Spleen (tissue), 11 donors: ENCODE measurements around the gene GNL1. TPM values are rescaled to one million over a fixed set of nuclear protein-coding genes. Genes with fewer than 3 reads are reported as not detected.

Experiments
- DNase-seq: peaks from one replicate; pipeline ENCODE4 v3.0.0-alpha.2; 2020
- H3K27ac ChIP-seq, 8 donors: fragments of 200-600 bp; sonication (generic) in 7 of 8; 1 replicate in 4 of 8; 2 replicates in 4 of 8; pipeline versions ENCODE4 v1.5.0 to v1.8.0; 2016 to 2021; ENCODE audit warnings: inconsistent platforms in 4 of 8, mild to moderate bottlenecking in 4 of 8, moderate library complexity in 1 of 8
- H3K27me3 ChIP-seq, 7 donors: fragments of 200-600 bp; sonication (generic) in 6 of 7; replicated peaks in 1 of 7; 1 replicate in 4 of 7; 2 replicates in 3 of 7; pipeline versions ENCODE4 v1.5.0 to v1.8.0; 2016 to 2021; ENCODE audit warnings: inconsistent platforms in 3 of 7, mild to moderate bottlenecking in 1 of 7
- H3K36me3 ChIP-seq, 6 donors: fragments of 200-600 bp; sonication (generic) in 5 of 6; 1 replicate in 4 of 6; 2 replicates in 2 of 6; pipeline versions ENCODE4 v1.5.0 to v1.8.0; 2016 to 2021; ENCODE audit warnings: inconsistent platforms in 2 of 6
- H3K4me1 ChIP-seq, 6 donors: fragments of 200-600 bp; sonication (generic) in 5 of 6; 1 replicate in 3 of 6; 2 replicates in 3 of 6; pipeline versions ENCODE4 v1.5.0 to v1.8.0; 2016 to 2021; ENCODE audit warnings: inconsistent platforms in 3 of 6
- H3K4me3 ChIP-seq, 8 donors: fragments of 200-600 bp; sonication (generic) in 7 of 8; 1 replicate in 4 of 8; 2 replicates in 4 of 8; pipeline versions ENCODE4 v1.5.0 to v1.8.0; 2016 to 2021; ENCODE audit warnings: inconsistent platforms in 4 of 8, mild to moderate bottlenecking in 4 of 8, moderate library complexity in 2 of 8
- H3K9me3 ChIP-seq, 8 donors: fragments of 200-600 bp; sonication (generic) in 7 of 8; 1 replicate in 4 of 8; 2 replicates in 4 of 8; pipeline versions ENCODE4 v1.5.0 to v1.8.0; 2016 to 2021; ENCODE audit warnings: inconsistent platforms in 4 of 8
- POLR2A ChIP-seq, 3 donors: fragments of 450-650 bp; IDR thresholded peaks; one replicate each; pipeline ENCODE4 v1.5.1; 2017; ENCODE audit warnings: antibody characterized with exemption in 3 of 3, mild to moderate bottlenecking in 1 of 3
- POLR2AphosphoS5 ChIP-seq, 3 donors: sonication (generic); formaldehyde crosslinking; IDR thresholded peaks; one replicate each; pipeline ENCODE4 v1.5.1; 2017; ENCODE audit warnings: antibody characterized with exemption in 3 of 3
- WGBS, 5 donors: extraction: QIAGEN DNeasy Blood & Tissue Kit in 3 of 5; methylation state at CpG; one replicate each; pipeline versions ENCODE4 v1.1.5 to v1.1.7; 2013 to 2018; 5-methylcytosine and 5-hydroxymethylcytosine counted together
- intact Hi-C: fragments of 100-400 bp; cut with DNase I; formaldehyde crosslinking; loops from one replicate; pipeline ENCODE4 v1.15.0; 2023; ENCODE audit warnings: low total_unique reads
- polyA plus RNA-seq, 3 donors: library from polyadenylated mRNA; stranded (reverse); fragments of 200-250 nt; gene quantifications; one replicate each; pipeline ENCODE4 v1.2.1, GENCODE V29; 2013
- total RNA-seq, 7 donors: library from RNA; depleted of rRNA in 3 of 7; stranded (reverse); fragments of >200 nt in 3 of 7; fragmentation: NEBNext Ultra II Directional in 4 of 7; extraction: Animal tissue kit (Norgen Biotek cat#: 25700) in 4 of 7; gene quantifications; one replicate each; pipeline versions ENCODE4 v1.1.0 to v1.2.1, GENCODE V29; 2016 to 2021
- TF ChIP-seq, protein P1 (sequence below), 11 experiments: fragments of 200-600 bp in 7 of 11; fragments of 450-650 bp in 4 of 11; sonication (generic) in 4 of 11; IDR thresholded peaks in 8 of 11; conservative IDR thresholded peaks in 3 of 11; 1 replicate in 7 of 11; 2 replicates in 4 of 11; pipeline versions ENCODE4 v1.4.0 to v1.8.0; 2016 to 2021; ENCODE audit warnings: antibody characterized with exemption in 11 of 11, inconsistent platforms in 4 of 11, mild to moderate bottlenecking in 1 of 11
- donor health status: healthy with polysubstance abuse.
- donor health status: DM: no; HTN: no; CAD: no; lungs with moderate emphysema.
- donor health status: DM: no; HTN: no; CAD: no.
- donor health status: Bipolar disorder and iron deficiency.
- donor health status: healthy.
- donor health status: DM: no; HTN: no; CAD: no.
- donor health status: DM: yes; HTN: yes; CAD: no.

The GNL1 gene
- total and polyA plus RNA-seq, 10 donors = 28.0 to 84.6 (median 50.6) TPM

DNA sequence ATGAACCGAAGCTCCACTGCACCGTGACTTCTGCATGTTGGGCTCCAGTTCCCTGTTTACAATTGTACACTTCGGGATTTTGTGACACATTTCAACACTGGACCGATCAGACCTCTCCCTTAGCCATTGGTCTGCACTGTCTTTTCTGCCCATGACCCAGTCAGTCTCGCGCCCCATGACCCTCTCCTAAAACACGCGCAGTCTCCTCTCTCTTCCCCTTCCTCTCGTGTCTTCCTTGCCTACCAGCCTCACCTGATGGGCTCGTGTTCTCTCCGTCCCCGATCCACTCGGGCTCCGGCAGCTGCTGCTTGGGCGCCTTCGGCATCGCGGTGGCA is 14.4 kb upstream of the GNL1 start:
- intact Hi-C loops = no loop called here
- Histone ChIP-seq H3K27ac (peak overlapping the region; percentile 81 to 96 (median 91)), H3K27me3 (no peaks in the 10 kb centered on the region), H3K4me3 (peak overlapping the region; percentile 65 to 94 (median 83)), H3K4me1 (peaks cover 28 to 59% (median 50%) of the 10 kb centered on the region in 6 donors), H3K36me3 (peaks cover 0 to 18% (median 0%) of the 10 kb centered on the region in 6 donors), H3K9me3 (no peaks in the 10 kb centered on the region)
- no peak for DNase-seq
- 1 to 2% (median 1%) methylated on average over 18 of the region's 18 CpGs for WGBS, 5 donors
- TF ChIP-seq, protein P1, sequence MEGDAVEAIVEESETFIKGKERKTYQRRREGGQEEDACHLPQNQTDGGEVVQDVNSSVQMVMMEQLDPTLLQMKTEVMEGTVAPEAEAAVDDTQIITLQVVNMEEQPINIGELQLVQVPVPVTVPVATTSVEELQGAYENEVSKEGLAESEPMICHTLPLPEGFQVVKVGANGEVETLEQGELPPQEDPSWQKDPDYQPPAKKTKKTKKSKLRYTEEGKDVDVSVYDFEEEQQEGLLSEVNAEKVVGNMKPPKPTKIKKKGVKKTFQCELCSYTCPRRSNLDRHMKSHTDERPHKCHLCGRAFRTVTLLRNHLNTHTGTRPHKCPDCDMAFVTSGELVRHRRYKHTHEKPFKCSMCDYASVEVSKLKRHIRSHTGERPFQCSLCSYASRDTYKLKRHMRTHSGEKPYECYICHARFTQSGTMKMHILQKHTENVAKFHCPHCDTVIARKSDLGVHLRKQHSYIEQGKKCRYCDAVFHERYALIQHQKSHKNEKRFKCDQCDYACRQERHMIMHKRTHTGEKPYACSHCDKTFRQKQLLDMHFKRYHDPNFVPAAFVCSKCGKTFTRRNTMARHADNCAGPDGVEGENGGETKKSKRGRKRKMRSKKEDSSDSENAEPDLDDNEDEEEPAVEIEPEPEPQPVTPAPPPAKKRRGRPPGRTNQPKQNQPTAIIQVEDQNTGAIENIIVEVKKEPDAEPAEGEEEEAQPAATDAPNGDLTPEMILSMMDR (IDR thresholded peaks at IDR 0.05 in 8 of 11, conservative IDR thresholded peaks at IDR 0.05 in 3 of 11) = no peak
- TF ChIP-seq POLR2A (IDR thresholded peaks at IDR 0.05) = no peak
- TF ChIP-seq POLR2AphosphoS5 (IDR thresholded peaks at IDR 0.05) = no peak

DNA sequence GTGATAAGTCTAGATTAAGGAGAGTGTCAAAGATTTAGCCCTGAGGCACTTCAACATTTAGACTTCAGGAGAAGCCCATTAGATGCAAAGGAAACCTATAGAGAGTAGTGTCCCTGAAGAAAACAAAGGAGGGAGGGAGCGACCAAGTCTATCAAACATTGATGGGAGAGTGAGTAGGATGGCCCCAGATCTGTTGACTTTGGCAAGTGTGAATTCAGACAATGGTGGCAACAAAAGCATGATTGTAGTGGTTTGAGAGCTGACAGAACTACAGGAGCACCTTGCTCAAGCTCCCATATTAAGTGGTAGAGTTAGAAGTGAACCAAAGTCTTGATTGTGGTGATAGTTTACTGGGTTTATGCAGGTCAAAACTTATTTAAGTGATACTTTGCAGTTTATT is 14.0 kb upstream of the GNL1 start:
- WGBS, 5 donors = 78 to 92% (median 85%) methylated on average over 1 of the region's 1 CpG
- Histone ChIP-seq H3K4me3 (peak overlapping the region; percentile 65 to 94 (median 83)), H3K27me3 (no peaks in the 10 kb centered on the region), H3K36me3 (peaks cover 0 to 14% (median 0%) of the 10 kb centered on the region in 6 donors), H3K27ac (peak overlapping the region in 6 of 8 donors; percentile 81 to 96 (median 92)), H3K9me3 (no peaks in the 10 kb centered on the region), H3K4me1 (peaks cover 28 to 54% (median 46%) of the 10 kb centered on the region in 6 donors)
- TF ChIP-seq POLR2A (IDR thresholded peaks at IDR 0.05) (no peak), POLR2AphosphoS5 (IDR thresholded peaks at IDR 0.05) (no peak)
- TF ChIP-seq, protein P1 (IDR thresholded peaks at IDR 0.05 in 8 of 11, conservative IDR thresholded peaks at IDR 0.05 in 3 of 11) = no peak
- intact Hi-C loops = no loop called here
- no peak for DNase-seq

GRCh38 chr6:30568245-30568644 is 12.0 kb upstream of the GNL1 start:
- Histone ChIP-seq H3K27me3 (no peaks in the 10 kb centered on the region), H3K4me1 (peaks cover 16 to 34% (median 29%) of the 10 kb centered on the region in 6 donors), H3K9me3 (no peaks in the 10 kb centered on the region), H3K36me3 (peaks cover 0 to 6% (median 1%) of the 10 kb centered on the region in 6 donors), H3K27ac (no peak overlapping the region), H3K4me3 (no peak overlapping the region)
- no peak for DNase-seq
- no peak for TF ChIP-seq POLR2AphosphoS5 (IDR thresholded peaks at IDR 0.05)
- TF ChIP-seq, protein P1 (IDR thresholded peaks at IDR 0.05 in 8 of 11, conservative IDR thresholded peaks at IDR 0.05 in 3 of 11) = no peak
- intact Hi-C loops = no loop called here
- 55 to 80% (median 65%) methylated on average over 3 of the region's 3 CpGs for WGBS, 5 donors

DNA sequence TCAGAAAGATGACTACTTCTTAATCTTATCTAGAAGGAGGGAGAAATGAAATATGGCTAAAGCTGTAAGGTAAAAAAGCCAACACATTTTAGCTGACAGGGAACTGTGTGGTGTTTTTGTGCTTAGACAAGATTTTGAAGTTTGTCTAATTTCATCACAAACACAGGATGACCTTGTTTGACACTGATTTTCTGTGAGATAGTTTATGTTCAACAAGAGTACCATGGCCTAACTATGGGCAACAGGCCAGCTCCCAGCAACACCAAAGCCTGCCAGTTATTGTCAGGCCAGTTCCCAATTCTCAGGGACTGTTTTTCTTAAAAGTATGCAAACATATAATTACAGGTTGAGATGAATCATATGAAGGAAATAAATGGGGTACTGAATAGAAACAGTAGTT is 9.5 kb upstream of the GNL1 start:
- intact Hi-C loops = no loop called here
- peaks cover 0 to 15% (median 11%) of the 10 kb centered on the region in 6 donors for H3K4me1 ChIP-seq
- no peaks in the 10 kb centered on the region for H3K27me3 ChIP-seq
- no peak for DNase-seq
- peaks cover 0 to 30% (median 17%) of the 10 kb centered on the region in 6 donors for H3K36me3 ChIP-seq
- H3K4me3 ChIP-seq = no peak overlapping the region
- no peaks in the 10 kb centered on the region for H3K9me3 ChIP-seq
- H3K27ac ChIP-seq = no peak overlapping the region
- TF ChIP-seq, protein P1 (IDR thresholded peaks at IDR 0.05 in 8 of 11, conservative IDR thresholded peaks at IDR 0.05 in 3 of 11) = no peak
- TF ChIP-seq POLR2AphosphoS5 (IDR thresholded peaks at IDR 0.05) (no peak), POLR2A (IDR thresholded peaks at IDR 0.05) (no peak)
